WTC11 (cell line): ENCODE results near the gene SCUBE1. TPM values are rescaled to one million over a fixed set of nuclear protein-coding genes. Genes with fewer than 3 reads are reported as not detected.

ENCODE experiments used
- ATAC-seq: fragments of 200-7000 bp; cut with Tn5 transposase; 2 replicates; pipeline ENCODE4 v1.10.0; 2021; ENCODE audit warnings: mild to moderate bottlenecking, moderate library complexity
- CTCF ChIA-PET: fragments of 300-600 bp; sonication (Branson Sonifier 250); formaldehyde crosslinking; loops from one replicate; lab custom pipeline; 2021; ENCODE audit warnings: antibody characterized with exemption; lab: Charles Lee
- POLR2A ChIA-PET: fragments of 350-600 bp; sonication (Branson Sonifier 250); formaldehyde crosslinking; loops from one replicate; lab custom pipeline; 2021; ENCODE audit warnings: antibody characterized with exemption; lab: Charles Lee
- DNase-seq: peaks from one replicate; pipeline ENCODE4 v3.0.0; 2021; ENCODE audit warnings: low spot score
- H3K27ac Mint-ChIP-seq: 2 replicates; pipeline ENCODE4 v1.8.0; 2021; ENCODE audit warnings: mixed read lengths
- H3K27me3 Mint-ChIP-seq: 2 replicates; pipeline ENCODE4 v1.8.0; 2021; ENCODE audit warnings: low read depth, mild to moderate bottlenecking, moderate library complexity, mixed read lengths
- H3K36me3 Mint-ChIP-seq: 2 replicates; pipeline ENCODE4 v1.8.0; 2021; ENCODE audit warnings: mixed read lengths
- H3K4me1 Mint-ChIP-seq: 2 replicates; pipeline ENCODE4 v1.8.0; 2022; ENCODE audit warnings: mixed read lengths
- H3K4me3 Mint-ChIP-seq: 2 replicates; pipeline ENCODE4 v1.8.0; 2021; ENCODE audit warnings: mild to moderate bottlenecking, moderate library complexity, mixed read lengths
- H3K9me3 Mint-ChIP-seq: 2 replicates; pipeline ENCODE4 v1.8.0; 2021; ENCODE audit warnings: mixed read lengths
- CREB1 ChIP-seq: sonication (generic); formaldehyde crosslinking; IDR thresholded peaks from 2 replicates; pipeline ENCODE4 v1.8.0; 2023; ENCODE audit warnings: mild to moderate bottlenecking, missing genetic modification reagents
- ELF4 ChIP-seq: sonication (generic); formaldehyde crosslinking; IDR thresholded peaks from 2 replicates; pipeline ENCODE4 v1.8.1; 2022; ENCODE audit warnings: low read depth, mild to moderate bottlenecking, moderate library complexity, missing genetic modification reagents
- ETV6 ChIP-seq: sonication (generic); formaldehyde crosslinking; IDR thresholded peaks from 2 replicates; pipeline ENCODE4 v1.8.1; 2022; ENCODE audit warnings: mild to moderate bottlenecking, missing genetic modification reagents
- FOXJ3 ChIP-seq: sonication (generic); formaldehyde crosslinking; IDR thresholded peaks from 2 replicates; pipeline ENCODE4 v1.9.0; 2021; ENCODE audit warnings: missing genetic modification reagents, mild to moderate bottlenecking, borderline replicate concordance
- FOXP1 ChIP-seq: sonication (generic); formaldehyde crosslinking; IDR thresholded peaks from 2 replicates; pipeline ENCODE4 v1.8.0; 2022; ENCODE audit warnings: missing genetic modification reagents, mild to moderate bottlenecking, moderate library complexity, borderline replicate concordance
- GRHL2 ChIP-seq: fragments of 250-450 bp; sonication (Bioruptor Pico); IDR thresholded peaks from 2 replicates; pipeline ENCODE4 v1.8.0; 2022; ENCODE audit warnings: mild to moderate bottlenecking, moderate library complexity; ENCODE audit not compliant: insufficient replicate concordance, severe bottlenecking
- KAT7 ChIP-seq: sonication (generic); formaldehyde crosslinking; IDR thresholded peaks from 2 replicates; pipeline ENCODE4 v1.8.1; 2023; ENCODE audit warnings: missing genetic modification reagents, mild to moderate bottlenecking, borderline replicate concordance
- NR2C2 ChIP-seq: sonication (generic); formaldehyde crosslinking; IDR thresholded peaks from 2 replicates; pipeline ENCODE4 v1.8.0; 2022; ENCODE audit warnings: mild to moderate bottlenecking, missing genetic modification reagents
- NR3C1 ChIP-seq: sonication (generic); formaldehyde crosslinking; conservative IDR thresholded peaks from 2 replicates; pipeline ENCODE4 v1.8.1; 2023; ENCODE audit warnings: low read depth, mild to moderate bottlenecking, missing genetic modification reagents
- ZBTB21 ChIP-seq: sonication (generic); formaldehyde crosslinking; IDR thresholded peaks from 2 replicates; pipeline ENCODE4 v1.8.1; 2023; ENCODE audit warnings: mild to moderate bottlenecking, missing genetic modification reagents, borderline replicate concordance
- ZNF121 ChIP-seq: sonication (generic); formaldehyde crosslinking; IDR thresholded peaks from 2 replicates; pipeline ENCODE4 v1.8.0; 2023; ENCODE audit warnings: missing genetic modification reagents
- ZNF232 ChIP-seq: sonication (generic); formaldehyde crosslinking; IDR thresholded peaks from 2 replicates; pipeline ENCODE4 v1.8.0; 2022; ENCODE audit warnings: mild to moderate bottlenecking, missing genetic modification reagents
- ZNF423 ChIP-seq: fragments of 250-450 bp; sonication (Bioruptor Pico); IDR thresholded peaks from 2 replicates; pipeline ENCODE4 v2.1.2; 2022; ENCODE audit warnings: mild to moderate bottlenecking, moderate library complexity
- total RNA-seq: library from RNA; stranded (reverse); gene quantifications from 3 replicates; pipeline ENCODE4 v1.2.3, GENCODE V29; 2021
- TF ChIP-seq, protein P1 (sequence below): sonication (generic); formaldehyde crosslinking; conservative IDR thresholded peaks from 2 replicates; pipeline ENCODE4 v1.8.1; 2023; ENCODE audit warnings: mild to moderate bottlenecking, low read depth, missing genetic modification reagents, moderate library complexity
- TF ChIP-seq, protein P2 (sequence below): sonication (generic); formaldehyde crosslinking; IDR thresholded peaks from 2 replicates; pipeline ENCODE4 v1.8.0; 2022; ENCODE audit warnings: mild to moderate bottlenecking, missing genetic modification reagents
- TF ChIP-seq, protein P3 (sequence below): fragments of 250-450 bp; sonication (Bioruptor Pico); conservative IDR thresholded peaks from 2 replicates; pipeline ENCODE4 v1.9.0; 2021; ENCODE audit warnings: mild to moderate bottlenecking
- TF ChIP-seq, protein P4 (sequence below): sonication (generic); formaldehyde crosslinking; IDR thresholded peaks from 2 replicates; pipeline ENCODE4 v1.8.1; 2023; ENCODE audit warnings: mild to moderate bottlenecking, moderate library complexity, missing genetic modification reagents

Gene SCUBE1
- total RNA-seq, 1 experiment from 2014 or later: 6.9 TPM

- TF ChIP-seq, protein P1, sequence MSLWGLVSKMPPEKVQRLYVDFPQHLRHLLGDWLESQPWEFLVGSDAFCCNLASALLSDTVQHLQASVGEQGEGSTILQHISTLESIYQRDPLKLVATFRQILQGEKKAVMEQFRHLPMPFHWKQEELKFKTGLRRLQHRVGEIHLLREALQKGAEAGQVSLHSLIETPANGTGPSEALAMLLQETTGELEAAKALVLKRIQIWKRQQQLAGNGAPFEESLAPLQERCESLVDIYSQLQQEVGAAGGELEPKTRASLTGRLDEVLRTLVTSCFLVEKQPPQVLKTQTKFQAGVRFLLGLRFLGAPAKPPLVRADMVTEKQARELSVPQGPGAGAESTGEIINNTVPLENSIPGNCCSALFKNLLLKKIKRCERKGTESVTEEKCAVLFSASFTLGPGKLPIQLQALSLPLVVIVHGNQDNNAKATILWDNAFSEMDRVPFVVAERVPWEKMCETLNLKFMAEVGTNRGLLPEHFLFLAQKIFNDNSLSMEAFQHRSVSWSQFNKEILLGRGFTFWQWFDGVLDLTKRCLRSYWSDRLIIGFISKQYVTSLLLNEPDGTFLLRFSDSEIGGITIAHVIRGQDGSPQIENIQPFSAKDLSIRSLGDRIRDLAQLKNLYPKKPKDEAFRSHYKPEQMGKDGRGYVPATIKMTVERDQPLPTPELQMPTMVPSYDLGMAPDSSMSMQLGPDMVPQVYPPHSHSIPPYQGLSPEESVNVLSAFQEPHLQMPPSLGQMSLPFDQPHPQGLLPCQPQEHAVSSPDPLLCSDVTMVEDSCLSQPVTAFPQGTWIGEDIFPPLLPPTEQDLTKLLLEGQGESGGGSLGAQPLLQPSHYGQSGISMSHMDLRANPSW (CRISPR knock-in tag): no peak
- no peak for TF ChIP-seq ETV6 (CRISPR knock-in tag)
- TF ChIP-seq ZNF121 (CRISPR knock-in tag): no peak
- no peak for TF ChIP-seq ZNF232 (CRISPR knock-in tag)
- TF ChIP-seq FOXP1 (CRISPR knock-in tag): no peak
- TF ChIP-seq, protein P2, sequence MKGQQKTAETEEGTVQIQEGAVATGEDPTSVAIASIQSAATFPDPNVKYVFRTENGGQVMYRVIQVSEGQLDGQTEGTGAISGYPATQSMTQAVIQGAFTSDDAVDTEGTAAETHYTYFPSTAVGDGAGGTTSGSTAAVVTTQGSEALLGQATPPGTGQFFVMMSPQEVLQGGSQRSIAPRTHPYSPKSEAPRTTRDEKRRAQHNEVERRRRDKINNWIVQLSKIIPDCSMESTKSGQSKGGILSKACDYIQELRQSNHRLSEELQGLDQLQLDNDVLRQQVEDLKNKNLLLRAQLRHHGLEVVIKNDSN: no peak
- no peak for TF ChIP-seq FOXJ3 (CRISPR knock-in tag)
- no peak for TF ChIP-seq CREB1 (CRISPR knock-in tag)
Observed at GRCh38 chr22:43263645-43264514, 79.3 kb downstream of the SCUBE1 start (continued).

- ChIA-PET POLR2A (no interaction called here), CTCF (interaction anchor here (1.0 to 2.7 kb wide), 2 partner anchors 10 to 32 kb away, joined by 3 to 18 read pairs; no protein-coding TSS in a partner anchor)
- no peak overlapping the region for H3K4me3 Mint-ChIP-seq
Observed at GRCh38 chr22:43262990-43263644, 80.1 kb downstream of the SCUBE1 start.

More at GRCh38 chr22:43262990-43263644, 80.1 kb downstream of the SCUBE1 start:
- no peak for DNase-seq
- H3K4me1 Mint-ChIP-seq: peaks cover 7% of the 10 kb centered on the region; the same call in 1 of the 2 replicates
- TF ChIP-seq NR2C2 (CRISPR knock-in tag) (no peak), ZNF423 (CRISPR knock-in tag) (no peak), KAT7 (CRISPR knock-in tag) (no peak), ZBTB21 (CRISPR knock-in tag) (no peak), ZNF121 (CRISPR knock-in tag) (no peak), ELF4 (CRISPR knock-in tag) (no peak), NR3C1 (CRISPR knock-in tag) (no peak), GRHL2 (CRISPR knock-in tag) (no peak)
- TF ChIP-seq, protein P3, sequence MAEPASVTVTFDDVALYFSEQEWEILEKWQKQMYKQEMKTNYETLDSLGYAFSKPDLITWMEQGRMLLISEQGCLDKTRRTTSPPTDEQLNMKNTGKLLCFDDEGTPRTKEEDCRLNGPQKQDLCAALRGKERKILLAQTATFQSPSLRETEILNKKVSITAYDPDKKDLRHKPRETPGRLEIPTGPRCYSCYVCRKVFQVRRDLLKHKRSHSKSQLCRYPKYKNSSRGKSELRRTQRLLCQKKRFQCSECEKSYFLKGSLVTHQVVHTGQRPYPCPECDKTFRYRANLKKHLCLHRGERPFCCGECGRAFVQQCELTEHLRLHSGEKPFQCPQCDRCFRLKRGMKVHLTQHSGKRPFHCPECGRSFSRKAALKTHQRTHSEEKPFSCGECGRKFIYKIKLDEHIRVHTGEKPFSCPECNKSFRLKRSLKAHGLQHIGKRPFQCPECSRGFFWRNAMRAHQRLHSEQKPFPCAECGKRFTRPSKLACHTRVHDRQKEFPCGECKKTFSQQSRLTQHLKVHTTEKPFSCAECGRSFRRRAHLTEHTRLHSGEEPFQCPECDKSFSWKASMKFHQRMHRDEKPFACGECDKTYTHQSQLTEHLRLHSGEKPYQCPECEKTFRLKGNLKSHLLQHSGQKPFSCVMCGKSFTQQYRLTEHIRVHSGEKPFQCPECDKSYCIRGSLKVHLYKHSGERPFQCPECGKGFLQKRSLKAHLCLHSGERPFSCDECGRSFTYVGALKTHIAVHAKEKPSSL (CRISPR knock-in tag): no peak
- TF ChIP-seq, protein P4, sequence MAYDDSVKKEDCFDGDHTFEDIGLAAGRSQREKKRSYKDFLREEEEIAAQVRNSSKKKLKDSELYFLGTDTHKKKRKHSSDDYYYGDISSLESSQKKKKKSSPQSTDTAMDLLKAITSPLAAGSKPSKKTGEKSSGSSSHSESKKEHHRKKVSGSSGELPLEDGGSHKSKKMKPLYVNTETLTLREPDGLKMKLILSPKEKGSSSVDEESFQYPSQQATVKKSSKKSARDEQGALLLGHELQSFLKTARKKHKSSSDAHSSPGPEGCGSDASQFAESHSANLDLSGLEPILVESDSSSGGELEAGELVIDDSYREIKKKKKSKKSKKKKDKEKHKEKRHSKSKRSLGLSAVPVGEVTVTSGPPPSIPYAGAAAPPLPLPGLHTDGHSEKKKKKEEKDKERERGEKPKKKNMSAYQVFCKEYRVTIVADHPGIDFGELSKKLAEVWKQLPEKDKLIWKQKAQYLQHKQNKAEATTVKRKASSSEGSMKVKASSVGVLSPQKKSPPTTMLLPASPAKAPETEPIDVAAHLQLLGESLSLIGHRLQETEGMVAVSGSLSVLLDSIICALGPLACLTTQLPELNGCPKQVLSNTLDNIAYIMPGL (CRISPR knock-in tag): no peak
- TF ChIP-seq, all 79 proteins: peak for 0
- Mint-ChIP-seq H3K36me3 (no peaks in the 10 kb centered on the region), H3K9me3 (no peaks in the 10 kb centered on the region), H3K27ac (0 out of 2 replicates have a peak overlapping the region, but pooled peaks have one; percentile 26), H3K27me3 (no peaks in the 10 kb centered on the region)
- no peak for ATAC-seq
